Measurements from ENCODE around the gene AFAP1.

The AFAP1 gene

DNA sequence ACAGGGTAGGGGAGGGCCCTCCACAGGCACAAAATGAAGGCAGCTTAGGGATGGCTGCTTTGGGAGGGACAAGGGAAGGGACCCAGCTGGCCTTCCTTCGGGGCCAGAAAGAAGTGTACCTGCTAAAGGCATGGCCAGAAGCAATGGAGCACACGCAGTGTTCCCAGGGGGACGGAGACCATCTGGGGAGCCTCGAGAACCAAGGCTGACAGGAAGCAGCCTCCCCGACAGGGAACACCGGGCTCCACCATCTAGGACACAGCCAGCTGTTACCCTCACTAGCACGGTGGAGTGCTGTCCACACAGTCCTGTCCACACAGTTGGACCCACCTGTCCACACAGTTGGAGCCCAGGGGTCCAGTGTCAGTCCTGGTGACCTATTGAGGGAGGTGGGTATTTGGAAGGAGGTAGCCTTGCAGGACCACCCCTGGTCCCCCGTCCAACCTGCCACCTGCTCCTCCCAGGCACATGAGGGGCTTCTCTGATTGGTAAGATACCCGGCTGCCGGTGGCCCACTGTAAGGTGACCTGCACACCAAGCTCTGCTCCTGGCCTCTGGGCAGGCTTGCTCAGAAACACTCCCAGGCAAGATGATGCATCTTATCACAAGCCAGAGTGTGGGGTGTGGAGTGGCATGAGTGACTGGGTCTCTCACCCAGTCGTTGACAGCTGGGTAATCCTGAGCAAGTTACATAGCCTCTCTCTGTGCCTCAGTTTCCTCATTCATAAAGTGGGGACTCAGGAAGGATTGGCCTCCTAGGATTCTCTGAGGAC lies 20.5 kb upstream of the AFAP1 start:
- no peak for DNase-seq (ENCODE audit: low spot score)
- TF ChIP-seq, protein P1, sequence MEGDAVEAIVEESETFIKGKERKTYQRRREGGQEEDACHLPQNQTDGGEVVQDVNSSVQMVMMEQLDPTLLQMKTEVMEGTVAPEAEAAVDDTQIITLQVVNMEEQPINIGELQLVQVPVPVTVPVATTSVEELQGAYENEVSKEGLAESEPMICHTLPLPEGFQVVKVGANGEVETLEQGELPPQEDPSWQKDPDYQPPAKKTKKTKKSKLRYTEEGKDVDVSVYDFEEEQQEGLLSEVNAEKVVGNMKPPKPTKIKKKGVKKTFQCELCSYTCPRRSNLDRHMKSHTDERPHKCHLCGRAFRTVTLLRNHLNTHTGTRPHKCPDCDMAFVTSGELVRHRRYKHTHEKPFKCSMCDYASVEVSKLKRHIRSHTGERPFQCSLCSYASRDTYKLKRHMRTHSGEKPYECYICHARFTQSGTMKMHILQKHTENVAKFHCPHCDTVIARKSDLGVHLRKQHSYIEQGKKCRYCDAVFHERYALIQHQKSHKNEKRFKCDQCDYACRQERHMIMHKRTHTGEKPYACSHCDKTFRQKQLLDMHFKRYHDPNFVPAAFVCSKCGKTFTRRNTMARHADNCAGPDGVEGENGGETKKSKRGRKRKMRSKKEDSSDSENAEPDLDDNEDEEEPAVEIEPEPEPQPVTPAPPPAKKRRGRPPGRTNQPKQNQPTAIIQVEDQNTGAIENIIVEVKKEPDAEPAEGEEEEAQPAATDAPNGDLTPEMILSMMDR (IDR thresholded peaks at IDR 0.05; ENCODE audit: borderline replicate concordance, control extremely low read depth, extremely low read depth, insufficient read depth, missing control alignments) = no peak
- in situ Hi-C loops (cut with MboI; ENCODE audit: low sequenced_read_pairs, unreplicated experiment) = no loop called here

DNA sequence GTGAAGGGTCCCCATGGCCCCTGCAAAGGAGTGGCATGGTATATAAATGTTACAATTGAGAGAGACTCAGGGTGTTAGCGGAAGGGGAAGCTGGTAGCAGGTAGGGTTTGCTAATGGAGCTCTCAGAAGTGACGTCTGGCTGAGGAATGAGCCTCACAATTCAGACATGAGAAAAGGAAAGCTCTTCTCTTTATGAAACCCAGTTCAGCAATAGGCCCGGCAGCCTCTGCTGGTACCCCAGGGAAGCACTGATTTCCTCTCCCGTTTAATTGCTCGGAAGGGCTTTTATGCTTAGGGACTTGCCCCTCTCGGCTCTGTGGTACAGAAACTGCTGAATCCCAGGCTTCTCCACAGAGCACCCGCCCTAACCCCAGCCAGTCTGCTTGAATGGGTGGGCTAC lies 19.4 kb upstream of the AFAP1 start:
- in situ Hi-C loops (cut with MboI; ENCODE audit: low sequenced_read_pairs, unreplicated experiment) = no loop called here
- DNase-seq (ENCODE audit: low spot score) = no peak
- TF ChIP-seq, protein P1 (IDR thresholded peaks at IDR 0.05; ENCODE audit: borderline replicate concordance, control extremely low read depth, extremely low read depth, insufficient read depth, missing control alignments) = no peak

DNA sequence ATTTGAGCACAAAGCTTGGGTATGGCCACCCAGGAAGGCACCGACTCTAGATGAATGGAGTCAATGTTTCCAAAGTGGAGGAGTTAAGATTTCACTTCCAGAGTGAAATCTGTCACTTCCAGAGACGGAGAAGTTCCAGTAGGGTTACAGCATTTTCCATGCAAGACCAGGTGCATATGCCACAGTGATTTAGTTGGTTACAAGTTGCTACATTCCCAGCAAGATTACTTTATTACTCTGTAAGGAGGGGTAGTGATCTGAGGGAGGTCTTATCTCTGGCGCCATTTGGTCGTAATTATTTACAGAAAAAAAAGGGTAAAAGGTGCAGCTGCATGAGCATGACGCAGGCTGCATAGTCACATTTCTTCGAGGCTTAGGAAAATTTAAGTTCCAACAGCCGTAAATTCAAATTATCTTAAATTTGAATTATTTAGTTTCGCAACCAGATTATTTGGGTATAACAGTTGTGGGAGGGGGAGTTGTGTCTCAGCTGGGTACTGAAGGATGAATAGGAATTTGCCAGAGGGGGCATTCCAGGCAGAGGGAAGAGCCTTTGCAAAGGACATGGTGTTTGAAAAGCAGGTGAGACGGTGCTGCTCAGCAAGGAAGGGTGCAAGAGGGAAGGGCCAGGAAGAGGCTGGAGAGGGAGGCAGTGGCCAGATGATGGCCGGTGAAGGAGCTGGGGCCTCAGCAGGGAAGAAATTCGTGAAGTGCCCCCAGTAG lies 17.4 kb upstream of the AFAP1 start:
- TF ChIP-seq, protein P1 (IDR thresholded peaks at IDR 0.05; ENCODE audit: borderline replicate concordance, control extremely low read depth, extremely low read depth, insufficient read depth, missing control alignments) = no peak
- DNase-seq (ENCODE audit: low spot score) = no peak
- in situ Hi-C loops (cut with MboI; ENCODE audit: low sequenced_read_pairs, unreplicated experiment) = no loop called here

DNA sequence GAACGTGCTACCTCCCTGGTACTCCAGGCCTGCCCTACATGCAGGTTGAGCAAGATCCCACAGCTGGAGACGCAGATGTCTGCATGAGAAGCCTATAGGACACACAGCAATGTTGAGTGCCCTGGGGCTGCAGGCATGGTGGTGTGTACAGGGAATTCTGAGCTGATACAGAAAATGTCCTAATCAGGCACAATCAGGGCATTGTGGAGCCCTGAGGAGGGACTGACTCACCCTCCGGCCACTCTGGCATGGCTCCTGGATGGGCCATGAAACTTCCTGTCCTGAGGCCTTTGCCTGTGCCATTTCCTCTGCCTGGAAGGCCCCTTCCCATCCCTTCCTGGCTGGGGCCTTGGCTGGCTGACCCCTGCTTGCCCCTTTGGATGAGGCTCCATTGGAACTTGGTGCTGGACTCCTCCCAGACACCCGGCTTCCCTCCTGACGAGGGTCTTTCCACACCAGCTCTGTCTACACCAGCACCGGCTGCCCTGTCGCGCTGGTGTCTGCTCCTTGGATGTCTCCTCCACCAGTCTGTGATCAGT lies 16.7 kb upstream of the AFAP1 start:
- in situ Hi-C loops (cut with MboI; ENCODE audit: low sequenced_read_pairs, unreplicated experiment) = no loop called here
- TF ChIP-seq, protein P1 (IDR thresholded peaks at IDR 0.05; ENCODE audit: borderline replicate concordance, control extremely low read depth, extremely low read depth, insufficient read depth, missing control alignments) = no peak
- DNase-seq (ENCODE audit: low spot score) = no peak

DNA sequence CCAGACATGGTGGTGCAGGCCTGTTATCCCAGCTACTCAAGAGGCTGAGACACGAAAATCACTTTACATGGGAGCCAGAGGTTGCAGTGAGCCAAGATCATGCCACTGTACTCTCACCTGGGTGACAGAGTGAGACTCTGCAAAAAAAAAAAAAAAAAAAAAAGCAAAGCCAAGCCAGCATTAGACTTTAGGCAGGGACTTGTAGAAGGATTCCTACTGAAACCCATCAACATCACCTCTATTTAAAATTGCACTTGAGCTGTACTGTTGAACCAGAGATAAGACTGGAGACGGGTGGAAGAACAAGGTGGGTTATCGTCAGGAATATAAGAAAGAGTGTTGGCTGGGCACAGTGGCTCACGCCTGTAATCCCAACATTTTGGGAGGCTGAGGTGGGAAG lies 15.7 kb upstream of the AFAP1 start:
- in situ Hi-C loops (cut with MboI; ENCODE audit: low sequenced_read_pairs, unreplicated experiment) = no loop called here
- TF ChIP-seq, protein P1 (IDR thresholded peaks at IDR 0.05; ENCODE audit: borderline replicate concordance, control extremely low read depth, extremely low read depth, insufficient read depth, missing control alignments) = no peak
- DNase-seq (ENCODE audit: low spot score) = no peak

DNA sequence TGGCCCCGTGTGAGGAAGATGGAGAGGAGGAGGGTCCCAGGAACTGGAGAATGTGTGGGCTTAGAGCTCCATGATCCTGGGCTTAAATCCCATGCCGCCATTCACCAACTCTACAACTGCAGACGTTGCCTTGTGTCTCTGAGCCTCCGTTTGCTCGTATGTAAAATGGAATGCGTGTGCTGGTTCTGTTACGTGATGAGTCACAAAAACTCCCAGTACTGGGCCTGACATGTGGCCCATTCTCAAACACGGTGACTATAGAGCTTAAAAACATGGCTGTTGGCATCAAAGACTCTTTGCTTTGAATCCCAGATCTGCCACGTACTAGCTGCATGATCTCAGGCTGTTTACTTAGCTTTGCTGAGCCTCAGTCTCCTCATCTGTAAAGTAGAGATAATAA lies 13.0 kb upstream of the AFAP1 start:
- in situ Hi-C loops (cut with MboI; ENCODE audit: low sequenced_read_pairs, unreplicated experiment) = no loop called here

More for the DNA sequence above, 13.0 kb upstream of the AFAP1 start:
- TF ChIP-seq, protein P1 (IDR thresholded peaks at IDR 0.05; ENCODE audit: borderline replicate concordance, control extremely low read depth, extremely low read depth, insufficient read depth, missing control alignments) = no peak
- no peak for DNase-seq (ENCODE audit: low spot score)
